HG02763 (cell line): Measurements from ENCODE around the gene CEP112.

Experiments used
- ATAC-seq: cut with Tn5 transposase; IDR thresholded peaks from one replicate; pipeline ENCODE4 v1.9.1; 2021; ENCODE audit warnings: mild to moderate bottlenecking, moderate library complexity; ENCODE audit not compliant: unreplicated experiment

The CEP112 gene

DNA sequence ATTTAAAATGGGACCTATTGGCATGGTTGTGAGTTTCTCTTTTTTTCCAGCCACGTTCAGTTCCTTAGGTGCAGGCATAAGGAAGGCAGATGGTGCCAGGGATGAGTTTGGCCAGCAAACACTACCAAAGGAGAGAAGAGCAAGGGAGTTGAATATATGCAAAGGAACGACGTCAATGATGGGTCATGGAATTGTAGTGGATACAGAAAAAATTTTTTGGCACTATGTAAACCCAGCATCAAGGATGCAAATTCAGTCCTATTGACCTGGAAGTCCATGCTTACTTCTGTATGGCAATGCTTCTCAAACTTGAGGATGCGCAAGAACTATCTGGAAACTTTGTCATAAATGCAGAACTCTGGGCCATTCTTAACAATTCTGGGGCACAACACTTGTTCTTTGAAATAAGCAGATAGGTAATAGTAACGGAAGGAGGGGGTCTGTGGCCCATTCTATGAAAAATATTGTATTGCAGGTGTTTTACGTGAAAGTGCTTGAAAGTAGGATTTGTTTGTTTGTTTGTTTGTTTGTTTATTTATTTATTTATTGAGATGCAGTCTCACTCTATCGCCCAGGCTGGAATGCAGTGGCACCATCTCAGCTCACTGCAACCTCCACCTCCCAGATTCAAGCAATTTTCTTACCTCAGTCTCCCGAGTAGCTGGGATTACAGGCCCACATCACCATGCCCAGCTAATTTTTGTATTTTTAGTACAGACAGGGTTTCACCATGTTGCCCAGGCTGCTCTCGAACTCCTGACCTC, 19.3 kb upstream of the CEP112 start:
- ATAC-seq: no peak

DNA sequence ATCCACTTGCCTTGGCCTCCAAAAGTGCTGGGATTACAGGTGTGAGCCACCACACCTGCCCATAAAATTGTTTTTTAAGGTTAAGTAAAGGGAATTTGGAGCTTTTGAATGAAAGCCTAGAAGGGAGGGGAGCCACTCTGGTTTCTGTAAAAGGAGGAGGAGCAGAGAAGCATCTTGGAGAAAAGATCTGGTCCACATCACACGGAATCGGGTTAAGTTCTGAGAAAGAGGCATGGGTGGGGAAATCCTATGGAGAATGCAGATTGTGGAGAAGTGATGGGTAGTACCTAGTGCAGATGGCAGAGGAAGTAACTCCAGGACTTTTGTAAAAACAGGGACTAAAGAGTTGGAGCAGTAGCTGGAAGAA, 18.3 kb upstream of the CEP112 start:
- ATAC-seq: no peak

DNA sequence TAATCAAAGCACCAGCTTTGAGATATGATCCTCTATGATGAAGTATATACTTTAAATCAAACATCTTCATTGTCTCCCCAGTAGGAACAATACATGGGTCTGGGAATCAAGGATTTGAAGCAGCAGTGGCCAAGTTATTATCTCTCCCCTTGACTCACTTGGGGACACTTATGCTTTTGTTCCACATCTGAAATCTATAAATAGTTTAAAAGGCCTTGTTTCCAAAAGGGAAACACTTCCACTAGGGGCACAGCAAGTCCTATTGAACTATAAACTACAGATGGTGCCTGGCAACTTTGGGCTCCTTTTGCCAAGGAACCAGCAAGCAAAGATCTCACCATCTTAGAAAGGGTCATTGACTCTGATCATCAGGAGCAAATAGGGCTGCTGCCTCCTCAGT, 16.0 kb upstream of the CEP112 start:
- no peak for ATAC-seq

DNA sequence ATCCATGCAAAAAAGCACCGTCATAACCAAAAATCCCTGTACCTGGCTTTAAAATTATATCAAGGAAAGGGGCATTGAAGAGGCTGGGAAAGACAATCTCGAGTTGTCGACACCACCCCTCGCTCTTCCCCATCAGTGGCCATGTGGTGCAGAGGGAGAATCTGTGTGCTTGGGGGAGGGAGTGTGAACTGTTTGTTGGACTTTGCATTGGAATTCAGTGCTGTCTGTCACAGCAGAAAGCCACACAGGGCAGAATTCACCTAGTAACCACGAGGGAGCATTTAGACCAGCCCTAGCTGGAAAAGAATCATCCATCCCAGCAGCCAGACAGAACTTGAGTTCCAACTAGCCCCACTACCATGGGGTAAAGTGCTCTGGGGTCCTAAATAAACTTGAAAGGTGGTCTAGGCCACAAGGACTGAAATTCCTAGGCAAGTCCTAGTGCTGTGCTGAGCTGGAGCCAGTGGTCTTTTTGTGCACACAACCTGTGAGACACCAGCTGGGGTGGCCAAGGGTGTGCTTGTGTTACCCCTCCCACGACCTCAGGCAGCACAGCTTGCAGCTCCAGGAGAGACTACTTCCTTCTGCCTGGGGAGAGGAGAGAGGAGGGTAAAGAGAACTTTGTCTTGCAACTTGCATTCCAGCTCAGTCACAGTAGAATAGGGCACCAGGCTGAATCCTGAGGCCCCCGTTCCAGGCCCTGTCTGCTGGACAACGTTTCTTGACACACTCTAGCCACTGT, 11.5 kb upstream of the CEP112 start:
- no peak for ATAC-seq

DNA sequence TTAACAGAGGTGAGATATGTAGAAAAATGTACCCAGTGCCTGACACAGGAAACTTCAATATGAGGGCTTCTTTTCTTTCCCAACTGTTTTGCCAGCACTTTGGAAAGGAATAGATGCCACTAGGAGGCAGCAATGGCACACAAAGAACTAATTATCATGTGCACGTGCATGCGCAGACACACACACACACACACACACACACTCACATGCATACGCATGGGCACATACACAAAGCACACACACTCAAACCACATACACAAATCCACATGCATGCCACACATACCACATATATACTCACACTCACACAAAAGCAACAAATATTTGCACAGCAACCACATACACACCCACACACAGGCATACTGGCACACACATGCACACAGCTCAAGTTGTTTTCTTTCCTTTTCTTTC, 8.8 kb upstream of the CEP112 start:
- ATAC-seq: no peak

DNA sequence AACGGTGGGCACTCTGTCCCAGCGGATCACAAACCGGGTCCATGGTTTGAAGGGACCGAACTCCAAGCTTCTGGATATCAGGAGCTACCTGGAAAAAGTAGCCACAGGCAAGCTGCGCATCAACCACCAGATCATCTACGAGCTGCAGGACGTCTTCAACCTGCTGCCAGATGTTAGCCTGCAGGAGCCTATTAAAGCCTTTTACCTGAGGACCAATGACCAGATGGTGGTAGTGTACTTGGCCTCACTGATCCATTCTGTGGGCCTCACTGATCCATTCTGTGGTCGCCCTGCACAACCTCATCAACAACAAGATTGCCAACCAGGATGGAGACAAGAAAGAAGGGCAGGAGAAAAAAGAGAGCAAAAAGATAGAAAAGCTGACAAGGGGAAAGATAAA, 6.3 kb upstream of the CEP112 start:
- no peak for ATAC-seq

DNA sequence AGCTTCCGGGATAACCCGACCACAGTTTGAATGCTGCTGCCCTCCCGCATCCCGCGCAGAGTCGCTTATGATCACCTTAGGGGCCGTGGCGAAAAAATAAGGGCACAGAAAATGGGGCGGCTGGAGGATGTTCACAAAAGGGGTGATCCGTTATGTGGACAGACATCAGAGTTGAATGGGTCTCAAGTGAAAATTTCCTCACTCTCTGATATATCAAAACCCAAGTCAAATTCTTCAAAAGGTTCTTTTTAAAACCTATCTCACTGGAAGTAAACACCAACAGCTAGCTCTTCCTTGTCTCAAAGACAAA, 400 bp upstream of the CEP112 start:
- no peak for ATAC-seq

DNA sequence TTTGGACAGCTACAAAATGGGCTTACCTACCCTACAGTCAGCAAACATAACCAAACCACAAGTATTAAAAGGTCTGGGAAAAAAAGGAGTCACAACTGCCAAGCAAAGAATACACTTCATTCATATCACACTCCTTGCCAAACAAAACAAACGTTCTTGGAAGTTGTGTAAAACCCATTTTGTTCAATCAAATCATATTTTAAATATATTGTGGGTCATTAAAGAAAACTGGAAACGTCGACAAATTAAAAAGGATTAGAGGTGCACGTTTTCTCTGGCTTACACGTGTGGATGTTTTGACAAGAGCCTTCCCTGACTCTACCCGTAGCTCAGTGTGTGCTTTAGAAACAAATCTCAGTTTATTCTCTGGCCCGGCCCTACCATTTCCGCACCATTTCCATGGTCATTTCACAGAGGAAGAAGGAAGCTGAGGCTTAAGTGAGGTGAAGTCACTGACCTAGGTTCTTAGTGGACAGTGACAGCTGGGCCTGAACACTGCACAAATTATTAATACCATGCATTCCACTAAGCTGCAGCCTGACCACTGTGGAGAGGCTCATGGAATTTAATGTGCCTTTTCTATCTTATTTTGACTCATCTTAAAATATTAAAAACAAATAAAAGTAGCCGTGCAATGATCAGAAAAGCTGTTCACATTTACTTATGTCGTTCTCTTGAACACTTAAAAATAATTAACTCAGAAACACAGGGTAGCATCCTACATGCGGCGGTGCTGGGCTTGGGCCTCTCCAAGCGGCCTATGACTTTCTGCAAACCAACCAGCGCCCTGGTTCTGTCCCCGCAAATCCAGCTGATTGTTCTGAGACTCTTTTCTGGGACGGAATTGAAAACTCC, 968 bp downstream of the CEP112 start:
- ATAC-seq: no peak

DNA sequence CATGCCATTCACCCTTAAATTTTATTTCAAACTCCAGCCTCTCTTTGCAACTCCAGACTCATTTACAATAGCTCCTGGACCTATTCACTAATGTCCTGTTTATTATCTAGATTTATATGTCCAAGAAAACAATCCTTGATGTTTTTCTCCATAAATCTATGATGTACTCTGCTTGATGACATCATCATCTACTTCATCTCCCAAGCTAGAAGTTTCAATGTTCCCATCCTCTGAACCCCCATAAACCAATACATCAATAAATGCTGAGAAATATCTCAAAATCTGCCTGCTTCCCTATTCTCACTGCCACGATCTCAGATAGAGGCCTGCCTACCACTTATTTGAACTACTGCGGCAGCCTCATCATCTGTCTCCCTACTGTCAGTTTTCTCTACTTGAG, 4.2 kb downstream of the CEP112 start:
- ATAC-seq: no peak

DNA sequence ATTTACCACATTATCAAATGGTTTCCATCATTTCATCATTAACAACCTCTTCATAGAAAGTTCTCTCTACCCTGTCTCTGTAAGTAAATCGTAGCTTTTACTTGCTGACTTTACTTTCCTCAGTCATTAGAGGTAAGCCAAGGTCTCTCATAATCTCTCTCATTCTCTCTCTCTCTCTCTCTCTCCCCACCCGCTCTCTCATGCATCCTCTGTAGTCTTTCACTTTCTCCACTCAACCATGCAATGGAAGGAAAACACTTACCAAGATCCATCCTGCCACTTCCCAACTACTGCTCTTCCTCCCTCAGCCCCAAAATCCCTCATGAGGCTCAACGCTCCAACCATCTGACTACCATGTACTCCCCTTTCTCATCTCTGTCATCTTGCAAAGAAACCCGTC, 6.1 kb downstream of the CEP112 start:
- no peak for ATAC-seq

DNA sequence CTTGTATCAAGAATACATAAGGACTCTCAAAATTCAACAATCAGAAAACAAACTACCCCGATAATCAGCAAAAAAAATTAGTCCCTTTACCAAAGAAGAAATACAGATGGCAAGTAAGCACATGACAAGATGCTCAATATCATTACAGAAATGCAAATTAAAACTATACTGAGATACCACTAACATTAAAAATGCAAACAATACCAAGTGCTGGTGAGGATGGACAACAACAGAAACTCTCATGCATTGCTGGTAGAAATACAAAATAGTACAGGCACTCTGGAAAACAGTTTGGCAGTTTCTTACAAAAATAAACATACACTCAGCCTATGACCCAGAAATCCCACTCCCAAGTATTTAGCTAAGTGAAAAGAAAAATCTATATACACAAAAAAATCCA, 7.5 kb downstream of the CEP112 start:
- ATAC-seq: no peak

DNA sequence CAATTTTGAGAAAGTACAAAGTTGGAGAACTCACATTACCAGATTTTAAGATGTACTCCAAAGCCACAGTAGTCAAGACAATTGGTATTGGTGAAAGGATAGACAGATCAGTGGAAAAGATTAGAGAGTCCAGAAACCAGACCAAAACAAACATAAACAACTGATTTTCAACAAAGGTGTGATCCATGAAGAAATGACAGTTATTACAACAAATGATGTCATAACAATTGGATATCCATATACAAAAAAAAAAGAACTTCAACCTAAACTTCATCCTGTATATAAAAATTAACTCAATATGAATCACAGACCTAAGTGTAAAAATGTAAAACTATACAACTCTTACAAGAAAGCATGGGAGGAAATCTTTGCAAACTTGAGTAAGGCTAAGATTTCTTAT, 8.4 kb downstream of the CEP112 start:
- no peak for ATAC-seq

DNA sequence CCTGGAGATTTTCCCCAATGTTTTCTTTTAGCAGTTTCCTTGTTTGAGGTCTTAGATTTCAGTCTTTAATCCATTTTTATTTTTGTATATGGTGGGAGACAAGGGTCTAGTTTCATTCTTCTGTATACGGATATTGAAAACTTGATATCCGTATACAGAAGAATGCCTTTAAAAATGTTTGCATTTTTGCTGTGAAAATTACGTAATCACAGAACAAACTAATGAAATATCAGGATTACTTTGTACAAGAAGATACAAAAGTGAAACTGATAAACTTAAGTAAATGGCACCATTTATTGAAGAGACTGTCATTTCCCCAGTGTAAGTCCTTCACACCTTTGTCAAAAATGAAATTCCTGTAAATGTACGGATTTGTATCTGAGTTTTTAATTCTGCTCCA, 13.3 kb downstream of the CEP112 start:
- ATAC-seq: no peak

DNA sequence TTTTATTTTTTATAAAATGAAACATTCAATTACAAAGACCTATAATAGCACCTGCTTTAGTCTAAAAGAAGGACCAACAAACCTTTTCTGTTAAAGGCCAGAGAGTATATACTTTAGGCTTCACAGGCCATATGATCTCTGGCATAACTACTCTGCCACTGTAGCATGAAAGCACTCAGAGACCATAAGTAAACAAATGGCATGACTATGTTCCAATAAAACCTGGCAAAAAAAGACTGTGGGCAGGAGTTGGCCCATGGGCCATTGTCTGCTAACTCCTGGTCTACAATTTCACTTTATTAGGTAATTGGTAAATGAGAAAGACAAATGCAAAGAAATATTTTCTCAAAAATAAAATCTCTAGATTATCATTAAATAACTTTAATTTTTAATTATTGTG, 14.9 kb downstream of the CEP112 start:
- ATAC-seq: no peak

DNA sequence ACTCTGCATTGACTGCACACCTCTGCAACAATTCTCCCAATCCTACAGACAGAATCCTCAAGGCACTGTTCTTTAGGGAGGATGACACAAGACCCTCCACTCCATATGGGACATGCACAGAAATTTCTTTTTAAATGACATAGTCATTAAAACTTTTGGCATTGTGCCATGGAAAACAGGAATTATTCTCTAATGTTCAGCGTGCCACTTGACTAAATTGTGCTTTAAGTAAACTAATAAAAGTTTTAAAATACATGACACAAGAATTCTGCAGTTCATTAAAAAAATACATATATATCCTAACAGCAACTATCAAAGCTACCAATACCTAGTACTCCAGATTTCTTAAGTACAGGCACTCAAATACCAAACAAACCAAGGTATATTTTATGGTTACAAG, 16.0 kb downstream of the CEP112 start:
- ATAC-seq: no peak

DNA sequence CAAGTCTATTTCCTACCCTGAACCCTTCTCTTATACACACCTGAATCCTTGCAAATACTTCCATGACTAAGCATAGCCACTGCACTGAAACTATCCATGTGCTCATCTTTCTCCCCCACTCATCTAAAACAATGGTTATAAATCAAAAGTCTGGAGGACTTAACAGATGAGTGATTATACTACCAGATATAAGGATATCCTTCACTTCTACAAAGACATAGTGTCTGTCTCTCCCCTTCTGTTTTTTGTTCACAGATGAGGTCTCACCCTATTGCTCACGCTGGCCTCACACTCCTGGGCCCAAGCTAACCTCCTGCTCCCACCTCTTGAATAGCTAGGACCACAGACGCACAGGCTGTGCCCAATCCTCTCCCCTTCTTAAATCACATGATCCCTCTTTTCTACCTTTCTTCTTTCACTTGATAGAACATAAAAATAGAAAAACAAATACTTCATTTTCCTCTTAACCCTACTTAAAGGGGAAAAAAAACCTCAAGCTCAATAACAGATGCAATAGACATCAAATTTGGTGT, 19.2 kb downstream of the CEP112 start:
- no peak for ATAC-seq

DNA sequence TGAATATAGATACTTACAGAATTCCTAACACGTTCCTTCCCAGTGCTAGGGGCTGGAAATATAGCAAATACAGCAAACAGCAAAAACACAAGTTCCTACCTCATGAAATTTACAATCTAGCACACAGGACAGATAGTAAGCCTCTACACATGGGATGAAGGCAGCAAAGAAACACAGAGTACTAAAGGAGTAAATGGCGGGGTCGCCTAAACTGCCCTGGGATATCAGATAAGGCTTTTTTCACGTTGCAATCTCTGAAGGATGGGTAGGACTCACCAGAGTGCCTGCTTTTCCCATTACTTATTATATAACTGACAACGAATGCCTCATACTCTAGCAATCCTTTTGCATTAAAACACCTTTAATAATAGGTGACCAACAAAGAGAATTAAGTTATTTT, 19.8 kb downstream of the CEP112 start:
- no peak for ATAC-seq

DNA sequence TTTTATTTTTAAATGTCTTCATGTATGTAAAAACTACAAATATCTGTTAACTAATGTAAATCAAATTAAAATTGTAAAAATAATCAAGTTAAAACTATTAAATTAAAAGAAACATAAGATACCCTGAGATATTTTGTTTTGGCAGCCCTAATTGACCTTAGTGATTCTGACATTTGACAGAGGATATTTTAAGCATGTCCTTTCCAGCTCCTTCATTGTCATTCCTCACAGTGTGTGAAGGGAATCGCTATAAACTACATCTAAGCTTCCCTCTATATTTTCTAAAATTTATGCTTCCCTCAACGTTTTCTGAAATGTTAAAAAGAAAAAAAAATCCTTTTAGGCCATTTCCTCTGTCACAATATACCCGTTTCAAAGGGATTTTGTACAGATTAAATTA, 20.2 kb downstream of the CEP112 start:
- ATAC-seq: no peak

DNA sequence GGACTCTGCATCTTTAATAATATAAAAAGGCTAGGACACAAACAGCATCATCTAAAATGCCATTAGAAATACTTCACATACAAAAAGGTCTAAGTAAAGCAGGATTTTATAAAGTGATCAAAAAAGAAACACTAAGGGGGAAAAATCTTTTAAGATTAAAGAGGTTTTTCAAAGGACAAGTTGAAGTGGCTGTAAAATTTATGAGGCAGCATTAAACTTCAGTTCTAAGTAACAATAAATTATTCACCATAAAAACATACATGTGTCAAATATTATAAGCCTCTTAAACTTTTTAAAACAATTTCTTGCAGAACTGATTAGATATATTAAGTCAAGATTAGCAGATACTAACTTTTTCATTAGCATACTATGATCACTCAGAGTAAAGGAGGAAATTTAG, 20.8 kb downstream of the CEP112 start:
- no peak for ATAC-seq

DNA sequence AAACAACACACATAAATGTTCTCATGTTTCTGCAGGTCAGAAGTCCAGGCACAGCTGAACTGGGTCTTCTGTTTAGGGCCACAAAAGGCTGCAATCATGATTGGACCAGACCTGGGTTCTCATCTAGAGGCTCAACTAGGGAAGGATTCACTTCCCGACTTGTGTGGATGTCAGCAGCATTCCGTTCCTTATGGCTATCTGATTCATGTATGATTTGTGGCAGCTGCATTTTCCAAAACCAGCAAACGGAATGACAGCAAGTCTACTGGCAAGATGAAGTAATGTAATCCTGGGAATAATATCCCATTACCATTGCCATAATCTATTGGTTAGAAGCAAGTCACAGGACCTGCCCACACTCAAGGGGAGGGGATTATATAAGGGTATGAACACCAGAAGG, 22.1 kb downstream of the CEP112 start:
- ATAC-seq: no peak

DNA sequence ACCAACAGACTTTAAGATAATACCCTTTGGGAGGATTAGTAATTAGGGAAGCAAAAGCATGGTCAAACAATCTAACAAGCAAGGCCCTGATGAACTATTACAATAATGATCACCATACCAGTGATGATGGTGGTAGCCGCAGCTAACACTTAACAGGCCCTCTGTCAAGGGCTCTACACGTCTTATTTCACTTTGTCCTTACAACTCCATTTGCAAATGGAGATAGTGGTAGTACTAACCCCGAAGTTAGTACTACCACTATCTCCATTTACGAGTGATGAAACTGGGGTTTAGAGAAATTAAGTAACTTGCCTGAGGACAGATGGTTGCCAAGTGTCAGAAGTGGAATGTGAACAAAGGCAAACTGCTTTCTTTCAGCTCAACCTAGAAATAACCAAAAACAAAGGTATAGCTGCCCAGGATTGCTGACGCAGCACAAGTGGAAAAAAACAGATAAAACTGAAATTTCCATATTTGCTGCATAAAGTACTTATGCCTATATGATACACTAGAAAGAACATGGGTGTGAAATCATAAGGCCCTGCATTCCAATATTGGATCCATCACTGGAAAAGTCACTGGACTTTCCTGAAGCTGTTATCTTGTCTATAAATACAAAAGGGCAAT, 24.6 kb downstream of the CEP112 start:
- no peak for ATAC-seq
